Right lobe of liver (tissue), 6 donors: ENCODE measurements around the gene ADARB2. TPM values are rescaled to one million over a fixed set of nuclear protein-coding genes. Genes with fewer than 3 reads are reported as not detected.

Experiments
- ATAC-seq, 4 donors: fragments of 200-7000 bp; cut with Tn5 transposase; one replicate each; pipeline ENCODE4 v1.9.1; 2020; ENCODE audit warnings: mild to moderate bottlenecking in 4 of 4, moderate library complexity in 4 of 4
- DNase-seq, 3 donors: peaks; one replicate each; pipeline ENCODE4 v3.0.0-alpha.2; 2020
- H3K27ac ChIP-seq, 3 donors: fragments of 200-600 bp; one replicate each; pipeline ENCODE4 v1.8.0; 2022
- H3K27me3 ChIP-seq, 2 donors: fragments of 200-600 bp; one replicate each; pipeline ENCODE4 v1.8.0; 2022
- H3K36me3 ChIP-seq, 4 donors: fragments of 200-600 bp; sonication (generic) in 1 of 4; one replicate each; pipeline versions ENCODE4 v1.5.1 to v1.8.0; 2017 to 2022; ENCODE audit warnings: control low read depth in 1 of 4
- H3K4me1 ChIP-seq, 4 donors: fragments of 200-600 bp; sonication (generic) in 1 of 4; one replicate each; pipeline versions ENCODE4 v1.5.1 to v1.8.0; 2017 to 2022; ENCODE audit warnings: control low read depth in 1 of 4
- H3K4me3 ChIP-seq, 3 donors: fragments of 200-600 bp; one replicate each; pipeline ENCODE4 v1.8.0; 2022
- H3K9me3 ChIP-seq, 4 donors: fragments of 200-600 bp; sonication (generic) in 1 of 4; one replicate each; pipeline versions ENCODE4 v1.5.1 to v1.8.0; 2017 to 2022; ENCODE audit warnings: control low read depth in 1 of 4
- POLR2A ChIP-seq: fragments of 450-650 bp; IDR thresholded peaks from one replicate; pipeline ENCODE4 v1.6.1; 2017; ENCODE audit warnings: antibody characterized with exemption, mild to moderate bottlenecking
- WGBS: methylation state at CpG from one replicate; pipeline ENCODE4 v1.1.6; 2018; ENCODE audit warnings: low coverage, low lambda C conversion rate; ENCODE audit not compliant: insufficient coverage; ENCODE audit errors: missing lambda C conversion rate; 5-methylcytosine and 5-hydroxymethylcytosine counted together
- intact Hi-C, 2 donors: fragments of 100-400 bp; cut with DNase I; formaldehyde crosslinking; loops; one replicate each; pipeline versions ENCODE4 v1.11.2 to v1.14.1; 2022
- total RNA-seq, 6 experiments: library from RNA; depleted of rRNA in 2 of 6; stranded (reverse); fragments of >200 nt in 2 of 6; fragmentation: NEBNext Ultra II Directional in 3 of 6; extraction: Animal tissue kit (Norgen Biotek cat#: 25700) in 3 of 6; gene quantifications; one replicate each; pipeline versions ENCODE4 v1.1.0 to v1.2.4, GENCODE V29; 2016 to 2023
- TF ChIP-seq, protein P1 (sequence below), 4 donors: fragments of 200-600 bp in 3 of 4; fragments of 450-650 bp in 1 of 4; IDR thresholded peaks; one replicate each; pipeline versions ENCODE4 v1.5.1 to v1.8.0; 2016 to 2022; ENCODE audit warnings: antibody characterized with exemption in 4 of 4, mild to moderate bottlenecking in 2 of 4
- donor health status: DM: no; HTN: yes; CAD: no.
- donor health status: DM: no; HTN: no; CAD: no.
- donor health status: DM: no; HTN: no; CAD: no.
- donor health status: DM: no; HTN: yes; CAD: no.
- donor health status: DM: no; HTN: yes; CAD: no.

Gene ADARB2
- total RNA-seq, 6 experiments from 2014 or later = 0.07 to 0.68 (median 0.42) TPM

DNA sequence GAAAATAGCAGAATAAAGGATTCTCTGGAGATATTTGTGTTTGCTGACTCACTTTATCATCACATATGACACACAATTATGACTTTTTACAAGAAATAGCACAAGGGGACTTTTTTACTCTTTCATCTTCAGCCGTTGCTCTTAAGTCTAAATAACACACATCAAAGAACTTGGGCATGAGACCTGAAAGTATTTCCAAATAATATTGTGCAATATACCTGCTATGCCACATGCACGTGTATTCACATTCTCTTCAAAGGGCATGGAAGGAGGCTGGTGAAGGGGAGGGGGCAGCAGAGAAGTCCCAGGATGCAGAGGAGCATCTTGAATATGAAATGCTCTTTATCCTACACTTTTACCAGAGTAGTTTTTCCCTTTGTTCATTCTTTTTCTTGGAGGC, 4.1 kb upstream of the ADARB2 start:
- TF ChIP-seq POLR2A = no peak
- TF ChIP-seq, protein P1, sequence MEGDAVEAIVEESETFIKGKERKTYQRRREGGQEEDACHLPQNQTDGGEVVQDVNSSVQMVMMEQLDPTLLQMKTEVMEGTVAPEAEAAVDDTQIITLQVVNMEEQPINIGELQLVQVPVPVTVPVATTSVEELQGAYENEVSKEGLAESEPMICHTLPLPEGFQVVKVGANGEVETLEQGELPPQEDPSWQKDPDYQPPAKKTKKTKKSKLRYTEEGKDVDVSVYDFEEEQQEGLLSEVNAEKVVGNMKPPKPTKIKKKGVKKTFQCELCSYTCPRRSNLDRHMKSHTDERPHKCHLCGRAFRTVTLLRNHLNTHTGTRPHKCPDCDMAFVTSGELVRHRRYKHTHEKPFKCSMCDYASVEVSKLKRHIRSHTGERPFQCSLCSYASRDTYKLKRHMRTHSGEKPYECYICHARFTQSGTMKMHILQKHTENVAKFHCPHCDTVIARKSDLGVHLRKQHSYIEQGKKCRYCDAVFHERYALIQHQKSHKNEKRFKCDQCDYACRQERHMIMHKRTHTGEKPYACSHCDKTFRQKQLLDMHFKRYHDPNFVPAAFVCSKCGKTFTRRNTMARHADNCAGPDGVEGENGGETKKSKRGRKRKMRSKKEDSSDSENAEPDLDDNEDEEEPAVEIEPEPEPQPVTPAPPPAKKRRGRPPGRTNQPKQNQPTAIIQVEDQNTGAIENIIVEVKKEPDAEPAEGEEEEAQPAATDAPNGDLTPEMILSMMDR (IDR thresholded peaks at IDR 0.05) = no peak
- Histone ChIP-seq H3K9me3 (no peaks in the 10 kb centered on the region), H3K4me3 (no peak overlapping the region), H3K4me1 (peaks cover 0 to 12% (median 0%) of the 10 kb centered on the region in 4 donors), H3K36me3 (no peaks in the 10 kb centered on the region), H3K27ac (no peak overlapping the region), H3K27me3 (no peaks in the 10 kb centered on the region)
- DNase-seq (no peak), ATAC-seq (no peak)
- intact Hi-C loops = no loop called here
- WGBS = 18% methylated on average over 2 of the region's 2 CpGs

DNA sequence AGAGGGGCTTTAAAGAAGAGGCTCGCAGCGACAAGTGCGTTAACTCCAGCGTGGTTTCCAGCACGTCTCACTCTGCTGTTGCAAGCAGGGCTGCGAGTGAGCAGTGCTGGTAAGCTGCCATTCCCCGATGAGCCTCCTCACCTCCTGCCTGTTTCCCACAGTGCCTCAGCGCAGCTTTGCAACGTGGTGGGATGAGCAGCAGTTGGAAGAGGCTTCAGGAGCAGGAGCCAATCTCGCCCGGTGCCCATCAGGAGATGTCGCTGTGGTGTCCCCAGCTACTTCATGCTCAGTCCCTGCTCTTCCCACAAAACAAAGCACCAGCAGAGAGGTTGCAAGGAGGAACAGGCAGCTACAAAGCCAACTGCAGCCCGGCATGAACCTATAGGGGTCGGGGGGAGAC, 2.4 kb upstream of the ADARB2 start:
- no peaks in the 10 kb centered on the region for H3K36me3 ChIP-seq
- 8% methylated on average over 5 of the region's 14 CpGs for WGBS
- no peak overlapping the region for H3K27ac ChIP-seq
- peaks cover 0 to 13% (median 0%) of the 10 kb centered on the region in 4 donors for H3K4me1 ChIP-seq
- H3K27me3 ChIP-seq = no peaks in the 10 kb centered on the region
- intact Hi-C loops = no loop called here
- H3K4me3 ChIP-seq = no peak overlapping the region
- TF ChIP-seq, protein P1 (IDR thresholded peaks at IDR 0.05) = no peak
- TF ChIP-seq POLR2A = no peak
- ATAC-seq (no peak), DNase-seq (no peak)
- no peaks in the 10 kb centered on the region for H3K9me3 ChIP-seq

DNA sequence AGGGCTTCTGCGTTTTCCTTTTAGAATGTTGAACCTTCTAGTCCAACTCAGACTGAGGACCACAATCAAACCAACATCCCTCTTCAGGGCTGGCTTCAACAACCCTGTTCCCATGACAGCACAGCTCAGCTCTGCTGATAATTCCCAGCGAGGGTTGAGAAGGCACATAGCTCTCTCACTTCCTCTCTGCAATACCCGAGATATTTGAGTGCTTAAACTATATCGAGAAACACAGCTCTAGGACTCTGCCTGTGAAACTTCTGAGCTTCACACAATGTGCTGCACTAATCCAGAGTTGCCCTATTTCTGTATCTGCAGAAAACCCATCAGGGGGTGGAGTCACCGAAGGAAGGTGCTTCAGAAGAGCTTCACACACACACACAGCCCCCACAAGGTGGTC, 1.6 kb upstream of the ADARB2 start:
- H3K27ac ChIP-seq = no peak overlapping the region
- 46% methylated on average over 5 of the region's 5 CpGs for WGBS
- no peaks in the 10 kb centered on the region for H3K9me3 ChIP-seq
- DNase-seq (no peak), ATAC-seq (no peak)
- H3K4me1 ChIP-seq = peaks cover 0 to 13% (median 0%) of the 10 kb centered on the region in 4 donors
- no peaks in the 10 kb centered on the region for H3K36me3 ChIP-seq
- no peak overlapping the region for H3K4me3 ChIP-seq
- intact Hi-C loops = no loop called here
- no peak for TF ChIP-seq POLR2A
- TF ChIP-seq, protein P1 (IDR thresholded peaks at IDR 0.05) = no peak
- H3K27me3 ChIP-seq = no peaks in the 10 kb centered on the region

DNA sequence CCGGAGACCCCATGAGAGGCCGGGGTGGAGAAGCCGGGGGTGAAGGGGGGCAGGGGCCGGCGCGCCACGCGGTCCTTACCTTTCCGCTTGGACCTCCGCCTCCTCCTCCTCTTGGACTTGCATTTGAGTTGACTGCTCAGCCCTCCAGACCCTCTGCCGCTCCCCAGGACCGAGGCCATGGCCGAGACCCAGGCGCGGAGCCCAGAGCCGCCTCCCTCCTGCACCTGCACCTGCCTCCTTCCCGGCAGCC, 428 bp downstream of the ADARB2 start:
- Histone ChIP-seq H3K36me3 (no peaks in the 10 kb centered on the region), H3K27ac (no peak overlapping the region), H3K9me3 (no peaks in the 10 kb centered on the region), H3K4me3 (no peak overlapping the region), H3K4me1 (peaks cover 0 to 13% (median 0%) of the 10 kb centered on the region in 4 donors), H3K27me3 (no peaks in the 10 kb centered on the region)
- DNase-seq = no peak
- no peak for TF ChIP-seq POLR2A
- TF ChIP-seq, protein P1 (IDR thresholded peaks at IDR 0.05) = no peak
- peak in 1 of 4 donors; percentile 23 for ATAC-seq
- WGBS = no CpG with 5 or more reads among the region's 17 CpGs
- intact Hi-C loops = no loop called here
